Vagina (tissue), 2 donors: Measurements from ENCODE around the gene SCAMP3. TPM values are rescaled to one million over a fixed set of nuclear protein-coding genes. Genes with fewer than 3 reads are reported as not detected.

Experiments
- DNase-seq, 2 donors: peaks; one replicate each; pipeline ENCODE4 v3.0.0-alpha.2; 2017; ENCODE audit errors: extremely low spot score in 2 of 2
- H3K27ac ChIP-seq: fragments of 200-600 bp; sonication (generic); one replicate; pipeline ENCODE4 v1.5.1; 2019
- H3K27me3 ChIP-seq: fragments of 200-600 bp; sonication (generic); one replicate; pipeline ENCODE4 v1.5.1; 2019
- H3K36me3 ChIP-seq, 2 donors: fragments of 200-600 bp; sonication (generic); one replicate each; pipeline ENCODE4 v1.5.1; 2017 to 2019
- H3K4me1 ChIP-seq: fragments of 200-600 bp; sonication (generic); one replicate; pipeline ENCODE4 v1.5.1; 2019
- H3K4me3 ChIP-seq, 2 donors: fragments of 200-600 bp; sonication (generic); 1 replicate in 1 of 2; 2 replicates in 1 of 2; pipeline ENCODE4 v1.5.1; 2016 to 2019
- H3K9me3 ChIP-seq: fragments of 200-600 bp; sonication (generic); one replicate; pipeline ENCODE4 v1.5.1; 2019
- CTCF ChIP-seq, 3 experiments: fragments of 450-650 bp in 2 of 3; fragments of 200-600 bp in 1 of 3; sonication (generic) in 1 of 3; IDR thresholded peaks; one replicate each; pipeline ENCODE4 v1.5.1; 2017 to 2019; ENCODE audit warnings: antibody characterized with exemption in 3 of 3, mild to moderate bottlenecking in 2 of 3, moderate library complexity in 2 of 3
- POLR2A ChIP-seq, 2 donors: fragments of 450-650 bp; IDR thresholded peaks; one replicate each; pipeline ENCODE4 v1.6.1; 2017; ENCODE audit warnings: antibody characterized with exemption in 2 of 2, mild to moderate bottlenecking in 2 of 2, moderate library complexity in 2 of 2
- POLR2AphosphoS5 ChIP-seq, 2 donors: sonication (generic); formaldehyde crosslinking; IDR thresholded peaks; one replicate each; pipeline ENCODE4 v1.9.0; 2017; ENCODE audit warnings: antibody characterized with exemption in 2 of 2, mild to moderate bottlenecking in 2 of 2, low read depth in 1 of 2; ENCODE audit not compliant: insufficient read depth in 1 of 2
- intact Hi-C: fragments of 100-400 bp; cut with DNase I; formaldehyde crosslinking; loops from one replicate; pipeline ENCODE4 v1.15.1; 2023
- total RNA-seq: library from RNA; depleted of rRNA; stranded (reverse); fragments of >200 nt; gene quantifications from one replicate; pipeline ENCODE4 v1.2.3, GENCODE V29; 2016

The SCAMP3 gene
- total RNA-seq, 1 donor from 2014 or later, result 44.7 TPM

- peak within 1 kb of the TSS; percentile 96 for H3K27ac ChIP-seq
- TF ChIP-seq CTCF (IDR thresholded peaks at IDR 0.05), result peak in 1 of 3 experiments; percentile 22
- peak; percentile 84 to 92 for TF ChIP-seq POLR2AphosphoS5 (IDR thresholded peaks at IDR 0.05; ENCODE audit: insufficient read depth in 1 of 2, low read depth in 1 of 2)
- peak in 1 of 2 donors; percentile 70 for TF ChIP-seq POLR2A (IDR thresholded peaks at IDR 0.05)
- H3K9me3 ChIP-seq, result no peaks in the 10 kb centered on the region
- peak within 1 kb of the TSS; percentile 78 to 86 for H3K4me3 ChIP-seq
- no peak for DNase-seq
- peaks cover 0 to 8% of the 10 kb centered on the region in 2 donors for H3K36me3 ChIP-seq
- H3K4me1 ChIP-seq, result peaks cover 32% of the 10 kb centered on the region
- intact Hi-C loops, result no loop called here
- H3K27me3 ChIP-seq, result no peaks in the 10 kb centered on the region
Observed at GRCh38 chr1:155255243-155256007, 6.7 kb downstream of the SCAMP3 start, which contains the start of gene ENTREP3. Gene ENTREP3 (minus strand): TSS chr1:155255483. CDS start chr1:155254877, 606 bp downstream.

GRCh38 chr1:155254714-155255242, 7.4 kb downstream of the SCAMP3 start:
- no peak for DNase-seq
- Histone ChIP-seq H3K36me3 (peaks cover 0 to 8% of the 10 kb centered on the region in 2 donors), H3K9me3 (no peaks in the 10 kb centered on the region), H3K4me1 (peaks cover 32% of the 10 kb centered on the region), H3K27me3 (no peaks in the 10 kb centered on the region), H3K4me3 (peak overlapping the region; percentile 78 to 86), H3K27ac (peak overlapping the region; percentile 96)
- TF ChIP-seq POLR2A (IDR thresholded peaks at IDR 0.05) (no peak), POLR2AphosphoS5 (IDR thresholded peaks at IDR 0.05; ENCODE audit: insufficient read depth in 1 of 2, low read depth in 1 of 2) (no peak), CTCF (IDR thresholded peaks at IDR 0.05) (no peak)
- intact Hi-C loops, result loop anchor here (5.0 kb wide), 2 partner anchors 68 to 338 kb away; partner anchors contain the start of gene RUSC1

- intact Hi-C loops, result loop anchor here (5.0 kb wide), 2 partner anchors 68 to 338 kb away; partner anchors contain the start of gene RUSC1
- peak overlapping the region; percentile 96 for H3K27ac ChIP-seq
- TF ChIP-seq POLR2A (IDR thresholded peaks at IDR 0.05) (no peak), POLR2AphosphoS5 (IDR thresholded peaks at IDR 0.05; ENCODE audit: insufficient read depth in 1 of 2, low read depth in 1 of 2) (no peak), CTCF (IDR thresholded peaks at IDR 0.05) (no peak)
Observed at GRCh38 chr1:155254228-155254713, 7.9 kb downstream of the SCAMP3 start.

GRCh38 chr1:155253797-155254196, 8.4 kb downstream of the SCAMP3 start:
- Histone ChIP-seq H3K27me3 (no peaks in the 10 kb centered on the region), H3K36me3 (peaks cover 0 to 5% of the 10 kb centered on the region in 2 donors), H3K4me3 (peak overlapping the region; percentile 78 to 86), H3K9me3 (no peaks in the 10 kb centered on the region), H3K4me1 (peaks cover 32% of the 10 kb centered on the region), H3K27ac (peak overlapping the region; percentile 96)
- no peak for DNase-seq
- TF ChIP-seq CTCF (IDR thresholded peaks at IDR 0.05) (no peak), POLR2A (IDR thresholded peaks at IDR 0.05) (no peak), POLR2AphosphoS5 (IDR thresholded peaks at IDR 0.05; ENCODE audit: insufficient read depth in 1 of 2, low read depth in 1 of 2) (no peak)
- intact Hi-C loops, result loop anchor here (5.0 kb wide), 2 partner anchors 69 to 339 kb away; partner anchors contain the start of gene RUSC1

More at GRCh38 chr1:155254228-155254713, 7.9 kb downstream of the SCAMP3 start:
- H3K9me3 ChIP-seq, result no peaks in the 10 kb centered on the region
- H3K27me3 ChIP-seq, result no peaks in the 10 kb centered on the region
- H3K4me3 ChIP-seq, result peak overlapping the region; percentile 78 to 86
- H3K4me1 ChIP-seq, result peaks cover 32% of the 10 kb centered on the region
- peaks cover 0 to 6% of the 10 kb centered on the region in 2 donors for H3K36me3 ChIP-seq
- no peak for DNase-seq
